Inferior parietal cortex (tissue), 1 donor: Measurements from ENCODE around the gene CCNQ.

Experiments used
- DNase-seq: peaks from one replicate; pipeline ENCODE4 v3.0.0-alpha.2; 2016; ENCODE audit errors: extremely low spot score

The CCNQ gene

GRCh38 chrX:153598541-153599191 is at the start of gene CCNQ:
Gene CCNQ (minus strand): TSS chrX:153599139. CDS start chrX:153599073, 66 bp downstream.
- DNase-seq: no peak

DNA sequence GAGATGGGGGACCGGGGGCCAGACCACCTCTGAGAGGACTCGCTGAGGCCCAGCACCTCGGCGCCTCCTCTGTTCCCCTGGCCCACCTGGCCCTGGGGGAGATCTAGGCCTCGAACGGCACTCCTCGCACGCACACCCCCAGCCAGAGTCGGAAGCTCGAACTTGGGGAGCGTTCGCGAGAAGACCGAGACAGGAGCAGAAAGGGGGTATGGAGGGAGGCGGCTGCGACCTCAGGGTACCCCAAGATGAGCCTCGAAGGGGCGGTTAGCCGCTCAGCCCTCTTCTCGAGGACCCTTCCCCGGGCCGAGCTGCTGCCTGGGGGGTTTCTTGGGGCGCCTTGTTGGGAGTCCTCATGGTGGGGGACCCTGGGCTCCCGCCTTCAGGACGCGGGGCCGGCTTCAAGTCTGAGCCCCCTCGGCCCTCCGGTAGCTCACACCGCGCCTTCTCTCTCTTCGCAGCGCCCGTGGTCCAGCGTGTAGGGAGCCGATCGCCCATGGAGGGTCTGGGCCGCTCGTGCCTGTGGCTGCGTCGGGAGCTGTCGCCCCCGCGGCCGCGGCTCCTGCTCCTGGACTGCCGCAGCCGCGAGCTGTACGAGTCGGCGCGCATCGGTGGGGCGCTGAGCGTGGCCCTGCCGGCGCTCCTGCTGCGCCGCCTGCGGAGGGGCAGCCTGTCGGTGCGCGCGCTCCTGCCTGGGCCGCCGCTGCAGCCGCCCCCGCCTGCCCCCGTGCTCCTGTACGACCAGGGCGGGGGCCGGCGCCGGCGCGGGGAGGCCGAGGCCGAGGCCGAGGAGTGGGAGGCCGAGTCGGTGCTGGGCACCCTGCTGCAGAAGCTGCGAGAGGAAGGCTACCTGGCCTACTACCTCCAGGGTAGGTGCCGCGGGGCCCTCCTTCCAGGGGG is 48.8 kb upstream of the CCNQ start:
- no peak for DNase-seq

GRCh38 chrX:153646620-153647373 is 47.9 kb upstream of the CCNQ start, which contains the start of gene DUSP9:
Gene DUSP9 (plus strand): TSS chrX:153647203. CDS start chrX:153647954, 751 bp downstream.
- DNase-seq: no peak

GRCh38 chrX:153645921-153646488 is 47.1 kb upstream of the CCNQ start:
- DNase-seq: no peak

DNA sequence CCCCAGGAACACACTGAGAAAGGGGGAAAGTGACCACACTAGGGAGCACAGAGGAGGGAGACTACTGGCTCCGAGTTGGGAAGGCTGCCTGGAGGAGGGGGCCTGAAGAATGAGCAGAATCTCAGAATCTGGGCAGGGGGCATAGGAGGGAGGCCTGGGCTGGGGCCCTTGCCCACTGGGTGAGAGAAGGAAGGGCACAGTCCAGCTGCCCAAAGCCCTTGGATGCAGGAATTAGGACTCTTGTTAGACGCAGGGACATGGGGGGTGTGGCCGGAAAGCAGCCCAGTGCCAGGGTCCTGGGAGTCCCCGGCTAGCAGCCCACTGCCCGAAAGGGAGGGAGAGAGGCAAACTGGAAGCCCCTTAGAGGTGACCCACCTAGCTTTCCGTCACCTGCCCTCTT is 46.2 kb upstream of the CCNQ start:
- no peak for DNase-seq

- DNase-seq: no peak
These were observed 45.6 kb upstream of the CCNQ start for GRCh38 chrX:153644356-153645125.

DNA sequence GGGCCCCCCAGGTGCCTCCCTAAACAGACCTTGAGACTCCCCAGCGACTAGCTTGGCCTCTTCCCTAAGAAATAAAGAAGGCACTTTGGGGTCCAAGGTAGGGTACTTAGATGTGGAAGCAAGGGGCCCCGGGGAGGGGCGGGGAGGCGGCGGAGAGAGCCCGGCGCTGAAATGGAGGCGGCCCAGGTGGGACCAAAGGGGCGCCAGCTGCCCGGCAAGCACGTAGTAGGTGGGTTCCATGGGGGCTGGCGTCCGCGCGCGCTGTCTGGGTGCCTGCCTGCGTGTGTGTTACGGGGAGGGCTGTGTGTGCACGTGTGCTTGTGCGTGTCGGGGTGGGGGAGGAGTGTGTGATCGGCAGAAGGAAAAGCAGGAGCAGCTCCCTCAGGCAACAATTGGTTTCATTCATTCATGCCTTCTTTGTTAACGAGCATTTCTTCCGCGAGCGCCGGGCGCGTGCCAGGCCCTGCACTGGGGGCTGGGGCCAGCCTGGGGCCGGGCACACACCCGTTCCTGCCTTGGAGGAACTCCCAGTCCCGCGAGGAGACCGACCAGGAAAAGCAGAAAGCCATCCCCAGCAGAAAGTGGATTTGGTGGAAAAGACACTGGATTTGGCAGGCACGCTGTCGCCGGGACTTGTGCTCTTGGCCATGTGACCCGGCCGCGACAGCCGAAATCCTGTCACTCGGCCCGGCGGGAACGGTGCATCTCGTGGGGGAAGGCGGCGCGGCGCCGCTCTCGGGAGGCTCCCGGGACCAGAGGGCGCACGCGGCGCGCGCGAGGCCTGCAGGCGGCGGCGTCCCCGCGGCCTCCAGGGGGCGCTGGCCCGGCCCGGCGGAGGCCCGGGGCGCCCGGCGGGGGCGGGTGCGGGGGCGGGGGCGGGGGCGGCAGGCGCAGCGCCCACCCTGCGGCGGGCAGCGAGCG is 44.8 kb upstream of the CCNQ start:
- DNase-seq: no peak

GRCh38 chrX:153642655-153643430 is 43.9 kb upstream of the CCNQ start:
- no peak for DNase-seq

DNA sequence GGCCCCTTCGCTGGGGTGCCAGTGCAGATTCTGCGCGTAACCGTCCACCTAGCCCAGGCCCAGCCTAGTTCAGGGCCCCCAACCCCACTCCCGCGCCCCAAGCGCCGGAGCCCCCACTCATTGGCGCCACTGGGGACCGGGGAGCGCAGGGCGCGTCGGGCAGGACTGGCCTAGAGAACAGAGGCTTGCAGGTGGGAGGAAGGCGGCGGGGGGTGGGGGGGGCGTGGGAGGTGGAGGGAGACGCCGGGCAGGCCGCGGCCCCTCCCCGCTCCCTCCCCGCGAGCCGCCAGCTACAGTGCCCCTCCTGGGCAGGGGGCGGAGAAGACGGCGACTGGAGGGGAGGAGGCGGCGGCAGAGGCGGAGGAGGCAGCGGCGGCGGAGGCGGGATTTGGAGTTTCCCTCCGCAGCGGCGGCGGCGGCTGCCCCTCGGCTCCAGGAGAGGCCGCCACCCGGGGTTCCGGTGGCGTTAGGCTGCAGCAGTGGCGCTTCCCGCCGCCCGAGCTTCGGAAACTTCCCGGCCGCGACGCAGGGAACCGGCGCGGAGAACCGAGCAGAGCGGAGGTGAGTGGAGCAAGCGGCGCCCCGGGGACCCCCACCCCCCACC is 43.2 kb upstream of the CCNQ start:
- no peak for DNase-seq

DNA sequence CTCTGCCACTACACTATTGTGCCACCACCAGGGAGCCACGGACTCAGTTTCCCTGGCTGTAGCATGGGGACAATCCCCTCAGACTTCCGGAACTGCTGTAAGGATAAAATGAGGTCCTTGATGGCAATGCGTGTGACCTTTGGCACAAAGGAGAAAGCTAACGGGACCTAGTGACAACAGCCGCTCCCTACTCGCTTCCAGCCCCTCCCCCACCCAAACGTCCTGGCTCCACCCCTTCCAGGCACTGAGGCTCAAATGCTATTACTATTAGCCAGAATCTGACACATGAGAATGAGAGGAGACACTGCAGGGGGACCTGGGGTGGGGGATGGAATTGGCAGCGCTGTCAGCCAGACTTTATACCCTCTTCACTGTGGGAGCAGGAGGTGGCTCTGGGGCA is 42.7 kb upstream of the CCNQ start:
- DNase-seq: no peak

DNA sequence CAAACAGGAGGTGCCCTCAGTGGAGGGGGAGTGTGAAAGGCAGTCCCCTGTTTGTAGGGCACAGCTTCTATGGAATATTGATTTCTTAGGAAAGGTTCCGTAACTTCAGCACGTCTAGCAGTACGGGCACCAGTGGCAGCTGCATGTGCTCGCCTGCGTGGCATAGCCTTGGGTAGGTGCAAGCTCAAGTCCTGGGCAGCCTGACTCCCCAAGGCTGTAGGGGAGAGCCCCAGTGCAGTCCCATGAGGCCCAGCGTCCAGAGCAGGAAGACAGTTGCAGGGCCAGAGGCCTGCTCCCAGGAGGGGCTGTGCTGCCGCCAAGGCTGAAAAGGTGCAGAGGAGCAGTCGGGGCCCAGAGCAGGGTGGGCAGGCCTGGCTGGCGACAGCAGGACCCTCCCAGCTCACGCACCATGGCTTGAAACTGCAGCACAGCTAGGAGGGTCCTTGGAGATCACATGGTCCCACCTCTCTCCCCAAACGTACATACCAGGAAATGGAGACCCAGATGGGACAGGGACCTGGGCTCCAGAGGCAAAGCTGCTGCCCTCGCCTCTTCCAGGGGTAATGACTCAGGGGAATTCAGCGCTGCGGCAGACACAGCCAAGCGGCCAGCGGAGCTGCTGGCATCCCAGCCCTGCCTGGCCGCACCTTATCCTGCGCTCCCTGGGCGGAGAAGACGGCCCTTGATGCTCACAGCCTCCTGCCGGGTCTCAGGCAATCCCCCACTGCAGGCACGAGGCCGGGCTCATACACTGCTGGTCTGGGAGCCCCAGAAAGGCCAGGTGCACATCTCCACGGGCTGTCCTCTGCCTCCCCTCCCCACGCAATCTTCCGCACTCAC is 42.0 kb upstream of the CCNQ start:
- no peak for DNase-seq

DNA sequence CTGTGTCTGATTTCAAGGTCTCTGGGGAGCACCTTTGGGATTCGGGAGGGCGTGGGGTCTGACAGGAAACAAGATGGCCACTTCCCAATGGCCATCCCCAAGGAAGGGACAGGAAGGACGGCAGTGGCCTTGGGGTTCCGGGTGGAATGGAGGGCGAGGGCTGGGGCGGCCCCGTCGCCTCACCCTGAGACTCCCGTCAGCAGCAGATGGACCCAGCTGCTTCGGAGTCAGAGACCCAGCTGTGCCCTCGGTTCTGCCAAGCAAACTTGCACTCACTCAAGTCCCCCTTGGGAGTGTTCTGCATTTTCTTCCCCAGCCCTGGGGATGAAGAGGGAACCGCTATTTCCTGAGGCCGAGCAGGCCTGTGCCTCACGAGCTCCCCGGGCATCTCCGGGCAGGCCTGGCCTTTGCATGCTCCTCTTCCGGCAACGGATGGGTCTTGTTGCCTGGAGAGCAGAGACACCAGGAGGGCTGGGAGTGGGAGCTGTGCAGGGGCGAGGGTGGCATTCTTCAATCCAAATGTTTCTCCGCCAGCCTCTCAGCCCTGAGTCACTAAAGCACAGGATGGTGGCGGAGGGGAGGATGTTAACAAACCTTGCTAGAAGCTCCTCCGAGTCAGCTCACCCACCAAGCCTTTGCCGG is 41.2 kb upstream of the CCNQ start:
- DNase-seq: no peak

DNA sequence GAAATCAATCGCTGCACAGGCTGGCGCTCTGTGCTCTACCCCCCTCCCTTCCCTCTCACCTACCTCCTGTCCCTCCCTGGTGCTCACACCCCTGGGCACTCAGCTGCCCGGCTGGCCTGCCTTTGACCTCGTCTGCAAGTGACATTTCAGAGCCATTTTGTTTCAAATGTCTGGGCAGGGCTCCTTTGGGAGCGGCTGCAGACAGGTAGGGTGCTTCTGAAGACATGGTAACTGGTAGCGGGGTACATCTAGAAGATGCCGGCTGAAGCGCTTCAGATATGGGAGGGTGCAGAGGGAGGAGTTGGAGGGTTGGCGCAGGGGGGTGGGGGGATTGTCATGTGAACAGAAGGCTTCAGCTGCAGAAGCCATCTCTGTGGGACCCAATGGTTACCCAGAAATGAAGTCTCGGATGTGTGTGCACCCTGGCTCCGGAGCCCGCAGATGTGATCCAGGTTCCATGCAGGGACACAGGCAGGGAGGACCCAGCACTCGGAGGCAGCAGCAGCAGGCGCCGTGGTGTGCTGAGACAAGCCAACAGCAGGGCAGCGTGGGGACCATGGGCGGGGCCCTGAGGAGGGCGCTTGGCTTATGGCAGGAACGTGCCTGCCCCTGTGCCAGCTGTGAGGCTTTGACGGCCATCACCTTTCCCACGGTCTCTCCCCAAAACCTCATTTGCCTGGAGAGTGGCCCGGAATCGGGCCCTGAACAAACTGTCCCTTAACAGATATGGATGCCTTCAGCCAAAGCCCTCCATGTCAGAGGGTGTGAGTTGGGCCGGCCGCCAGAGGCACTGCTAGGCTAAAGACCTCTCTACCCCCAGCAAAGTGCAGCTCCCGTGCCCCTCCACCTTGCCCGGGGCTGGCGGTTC is 40.5 kb upstream of the CCNQ start:
- DNase-seq: no peak

DNA sequence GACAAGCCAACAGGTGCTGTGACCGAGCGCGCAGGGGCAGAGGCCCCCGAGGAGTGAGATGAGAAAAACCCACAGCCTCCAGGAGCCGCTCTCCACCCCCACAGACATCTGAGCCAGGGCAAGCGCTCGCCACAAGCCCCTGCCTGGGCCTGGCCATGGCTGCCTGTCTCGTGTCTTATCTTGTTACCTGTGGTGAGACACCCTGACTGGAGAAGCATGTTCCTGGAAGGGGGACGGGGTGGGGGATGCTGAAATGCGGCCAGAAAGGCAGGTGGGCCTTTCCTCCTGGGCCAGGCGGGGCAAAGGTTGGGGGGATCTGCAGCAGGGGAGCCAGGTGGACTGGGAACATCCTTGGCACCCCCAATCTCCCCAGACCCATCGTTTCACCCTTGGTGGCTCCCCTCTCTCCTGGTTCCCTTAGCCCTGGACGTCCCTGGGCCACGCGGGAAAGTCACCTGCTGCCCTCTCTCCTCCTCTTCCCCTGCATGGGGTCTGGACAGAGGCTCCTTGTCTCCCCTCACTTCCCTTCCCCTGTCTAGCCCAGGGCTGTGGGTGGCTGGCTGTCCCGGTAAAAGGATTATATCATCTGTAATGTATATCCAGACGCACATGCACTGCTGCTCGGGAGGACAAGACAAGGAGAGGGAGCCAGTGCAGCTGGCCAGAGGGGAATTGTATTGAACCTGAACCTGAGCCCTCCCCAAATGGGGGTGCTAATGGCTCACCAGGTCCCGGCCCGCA is 39.7 kb upstream of the CCNQ start:
- DNase-seq: no peak

GRCh38 chrX:153638041-153638371 is 39.1 kb upstream of the CCNQ start:
- DNase-seq: no peak
